Hematopoietic multipotent progenitor cell (in vitro differentiated cells): ENCODE data around the gene TBL1Y. TPM values are rescaled to one million over a fixed set of nuclear protein-coding genes. Genes with fewer than 3 reads are reported as not detected.
"Not testable (repeated sequence)": the region's sequence is repeated elsewhere in the genome, so short reads cannot be mapped to it uniquely, and the experiment has no call there.

Experiments used
- DNase-seq, 3 donors: peaks; one replicate each; pipeline ENCODE4 v3.0.0-alpha.2; 2011 to 2015; ENCODE audit warnings: low read depth in 2 of 3, low spot score in 2 of 3
- total RNA-seq: library from RNA; depleted of rRNA; stranded (reverse); fragments of >200 nt; gene quantifications from one replicate; pipeline ENCODE4 v1.2.3, GENCODE V29; 2012

The TBL1Y gene
- total RNA-seq, 1 donor: under 0.01 TPM

DNA sequence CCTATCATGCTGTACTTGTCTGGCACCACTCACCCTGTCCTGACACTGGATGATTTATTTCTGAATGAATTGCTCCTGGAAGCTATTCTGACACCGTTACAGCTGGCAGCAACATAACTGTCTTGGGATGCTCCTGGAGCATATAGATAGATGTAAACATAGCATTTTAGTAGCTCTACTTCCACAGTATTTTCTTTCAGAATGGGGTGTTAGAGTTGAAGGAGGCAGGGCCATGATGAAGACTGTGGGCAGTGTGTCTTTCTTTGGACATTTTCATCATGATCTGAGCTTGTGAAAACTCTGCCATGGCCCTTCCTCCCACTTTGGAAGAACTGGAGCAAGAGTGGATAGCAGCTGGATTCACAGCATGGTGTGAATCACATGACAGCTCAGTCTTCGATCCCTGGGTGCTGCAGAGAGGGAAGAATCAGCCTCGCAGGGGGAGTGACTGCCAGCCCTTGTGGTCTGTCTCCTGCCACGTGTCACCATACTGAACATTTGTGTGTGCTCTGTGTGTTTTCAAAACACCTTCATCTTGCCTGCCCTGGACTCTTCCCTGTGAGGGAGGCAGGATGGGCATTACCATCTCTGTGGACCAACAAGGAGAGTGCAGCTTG lies 61.9 kb downstream of the TBL1Y start:
- no peak for DNase-seq

DNA sequence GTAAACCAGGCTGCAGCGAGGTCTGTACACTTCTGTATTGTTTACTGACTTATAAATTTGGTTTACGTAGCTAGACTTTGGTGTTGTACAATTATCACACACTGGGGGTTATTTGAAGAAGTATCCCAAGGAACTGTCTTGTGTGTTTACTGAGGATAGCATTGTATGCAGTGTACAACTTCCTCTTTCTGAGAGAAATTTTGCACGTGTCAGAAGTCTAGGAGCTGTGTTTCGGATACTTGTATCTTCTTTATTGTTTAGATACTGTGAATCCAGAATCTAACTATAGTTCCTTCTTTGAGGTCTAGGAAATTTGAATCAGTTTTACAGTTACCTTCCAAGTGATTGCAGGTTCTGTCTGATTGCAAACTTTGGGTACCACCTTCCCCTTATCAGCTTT lies 64.5 kb downstream of the TBL1Y start:
- DNase-seq: no peak

DNA sequence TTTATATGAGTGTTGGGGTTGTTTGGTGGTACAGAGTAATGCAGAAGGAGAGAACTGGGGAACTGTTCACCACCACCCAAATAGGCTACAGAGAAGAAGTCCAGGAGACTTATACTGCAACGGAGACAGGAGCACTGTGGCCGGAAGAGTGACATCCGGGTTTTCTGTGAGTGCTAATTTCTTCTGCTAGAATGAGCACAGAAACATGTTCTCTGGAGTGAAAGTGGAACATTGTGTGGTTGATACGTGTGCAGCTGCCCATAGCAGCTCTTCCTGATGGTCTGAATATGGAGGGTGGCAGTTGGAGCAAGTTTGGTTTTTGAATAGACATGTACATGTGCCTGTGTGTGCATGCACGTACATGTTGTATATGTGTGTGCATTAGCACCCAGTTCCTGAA lies 67.3 kb downstream of the TBL1Y start:
- DNase-seq: no peak

DNA sequence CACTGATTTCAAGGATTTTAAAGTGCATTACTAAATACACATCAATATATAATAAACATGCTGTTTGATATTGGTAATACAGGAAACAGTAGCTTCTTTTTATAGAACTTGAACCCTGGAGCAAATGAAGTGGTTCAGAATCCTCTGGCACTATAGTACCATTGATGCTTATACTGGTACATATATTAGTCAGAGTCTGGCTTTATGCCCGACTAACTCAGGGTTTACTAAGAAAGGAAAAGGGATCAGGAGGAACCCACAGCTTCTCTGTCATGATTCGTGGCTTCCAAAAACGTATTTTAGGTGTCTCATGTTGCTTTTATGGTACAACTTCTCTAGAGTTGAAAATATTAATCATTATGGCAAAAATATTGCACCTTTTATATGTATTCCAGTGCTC lies 72.7 kb downstream of the TBL1Y start:
- no peak for DNase-seq

DNA sequence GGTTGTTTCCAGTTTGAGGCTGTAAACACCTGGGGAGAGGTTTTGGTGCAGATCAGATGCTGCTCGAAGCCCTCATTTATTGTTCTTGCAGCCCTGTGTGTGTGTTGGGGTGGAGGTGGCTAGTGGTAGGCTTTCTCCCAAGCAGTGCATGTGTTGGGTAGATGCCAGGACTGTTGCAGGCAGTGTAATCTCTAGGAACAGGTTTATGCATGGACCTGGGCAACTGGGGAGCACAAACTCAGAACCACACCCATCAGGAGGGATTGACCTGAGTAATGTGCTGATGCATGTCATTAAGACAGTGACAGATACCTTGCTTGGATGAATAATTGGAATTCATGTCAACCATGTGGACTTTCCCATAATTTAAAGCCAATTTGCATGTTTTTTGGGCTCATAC lies 77.3 kb downstream of the TBL1Y start:
- DNase-seq: no peak

DNA sequence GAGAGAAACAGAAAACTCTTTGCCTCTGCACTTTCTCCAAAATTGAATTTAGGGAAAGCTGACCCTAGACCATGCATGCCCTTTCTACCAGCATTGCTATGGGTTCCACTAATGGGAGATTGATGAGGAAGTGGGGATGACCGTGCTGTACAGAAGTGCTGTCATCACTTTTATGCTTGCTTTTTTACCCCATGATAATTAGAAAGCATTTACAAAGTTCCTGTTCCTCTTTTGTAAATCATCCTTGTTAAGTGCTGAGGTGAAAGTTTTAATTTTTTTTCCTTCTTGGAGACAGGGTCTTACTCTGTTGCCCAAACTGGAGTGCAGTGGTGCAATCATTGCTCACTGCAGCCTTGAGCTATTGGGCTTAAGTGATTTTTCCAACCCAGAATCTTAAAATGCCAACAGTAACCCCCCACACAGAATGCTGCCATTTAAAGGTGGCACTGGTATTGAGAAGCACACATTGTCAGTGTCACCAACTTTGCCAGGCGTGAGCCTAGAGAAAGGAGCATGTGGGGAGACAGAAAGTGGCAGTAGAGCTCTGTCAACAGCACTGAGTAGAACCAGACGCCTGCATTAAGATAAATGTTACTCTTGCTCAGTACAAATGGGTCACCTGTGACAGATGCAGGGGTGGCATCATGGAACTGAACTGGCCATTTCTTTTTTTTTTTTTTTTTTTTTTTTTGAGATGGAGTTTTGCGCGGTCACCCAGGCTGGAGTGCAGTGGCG lies 79.6 kb downstream of the TBL1Y start:
- no peak for DNase-seq

DNA sequence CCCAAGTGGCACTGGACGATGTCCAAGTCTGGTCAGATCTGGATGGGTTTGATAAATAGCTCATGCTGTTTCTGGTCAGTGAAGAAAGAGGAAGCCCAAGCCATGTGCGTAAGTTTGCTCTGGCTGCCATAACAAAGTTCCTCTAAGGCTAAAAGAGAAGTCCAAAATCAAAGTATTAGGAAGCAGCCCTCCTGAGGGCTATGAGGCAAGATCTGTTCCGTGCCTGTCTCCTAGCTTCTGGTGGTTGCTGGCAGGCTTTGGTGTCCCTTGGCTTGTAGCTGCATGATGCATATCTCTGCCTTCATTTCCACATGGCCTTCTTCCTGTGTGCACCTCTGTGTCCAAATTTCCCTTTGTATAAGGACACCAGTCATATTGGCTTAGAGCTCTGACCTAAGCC lies 81.5 kb downstream of the TBL1Y start:
- DNase-seq: no peak

DNA sequence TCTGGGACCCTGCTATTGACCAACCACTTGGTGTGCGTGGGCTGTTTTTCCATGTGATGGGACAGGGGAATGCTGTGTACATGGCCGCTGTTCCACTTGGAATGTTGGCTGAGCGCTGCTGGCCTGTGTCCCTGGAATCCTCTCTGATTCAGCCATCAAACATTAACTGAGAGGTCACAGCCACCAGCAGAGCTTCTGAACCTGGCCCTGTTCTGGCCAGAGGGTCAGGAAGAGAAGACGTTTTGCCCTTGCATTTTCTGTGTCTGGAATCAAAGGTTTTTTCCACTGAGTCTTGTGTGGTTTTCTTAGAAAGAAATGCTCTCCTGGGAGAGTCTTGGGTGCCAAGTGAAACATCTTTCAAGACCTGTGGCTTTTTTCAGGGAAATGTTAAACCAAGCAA lies 85.5 kb downstream of the TBL1Y start:
- DNase-seq: no peak

DNA sequence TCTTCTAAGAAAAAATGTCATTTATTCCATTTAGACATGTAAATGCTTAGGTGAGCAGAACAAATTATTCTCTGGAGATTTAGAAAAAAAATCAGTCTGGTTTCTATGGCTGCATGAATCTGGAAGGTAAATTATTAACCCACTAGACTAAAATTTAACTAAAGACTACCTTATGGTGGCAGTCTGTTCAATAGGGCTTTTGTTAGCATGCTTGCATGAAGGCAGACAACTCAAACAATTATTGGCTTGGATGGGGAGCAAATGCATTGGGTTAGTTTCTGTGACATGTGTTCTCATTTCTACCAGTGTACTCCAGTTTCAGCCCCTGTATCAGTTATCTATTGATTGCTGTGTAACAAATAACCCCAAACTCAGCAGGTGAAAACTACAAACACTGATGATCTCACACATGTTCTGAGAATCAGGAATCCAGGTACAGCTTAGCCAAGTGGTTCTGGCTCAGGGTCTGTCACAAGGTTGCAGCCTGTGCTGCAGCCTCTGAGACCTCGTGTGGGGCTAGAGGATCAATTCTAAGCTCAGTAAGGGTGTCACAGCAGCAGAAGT lies 87.1 kb downstream of the TBL1Y start:
- no peak for DNase-seq

DNA sequence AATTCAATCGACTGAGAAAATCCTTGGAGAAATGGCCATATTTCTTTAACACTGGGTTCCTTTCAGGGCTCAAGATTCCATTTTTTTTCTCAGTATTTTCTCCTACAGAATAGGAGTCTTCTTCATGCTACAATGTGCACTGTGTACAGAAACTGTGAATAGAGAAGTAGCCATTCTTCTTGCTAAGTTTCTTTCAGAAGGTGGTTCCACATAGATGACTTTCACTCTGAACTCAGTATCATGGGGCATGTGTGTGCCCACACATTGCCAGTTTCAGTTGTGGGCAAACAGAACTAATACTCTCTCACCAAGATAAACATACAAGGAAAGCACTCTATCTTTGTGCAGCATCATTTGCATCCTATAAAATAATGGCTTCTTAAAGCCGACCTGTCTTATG lies 89.4 kb downstream of the TBL1Y start:
- no peak for DNase-seq

DNA sequence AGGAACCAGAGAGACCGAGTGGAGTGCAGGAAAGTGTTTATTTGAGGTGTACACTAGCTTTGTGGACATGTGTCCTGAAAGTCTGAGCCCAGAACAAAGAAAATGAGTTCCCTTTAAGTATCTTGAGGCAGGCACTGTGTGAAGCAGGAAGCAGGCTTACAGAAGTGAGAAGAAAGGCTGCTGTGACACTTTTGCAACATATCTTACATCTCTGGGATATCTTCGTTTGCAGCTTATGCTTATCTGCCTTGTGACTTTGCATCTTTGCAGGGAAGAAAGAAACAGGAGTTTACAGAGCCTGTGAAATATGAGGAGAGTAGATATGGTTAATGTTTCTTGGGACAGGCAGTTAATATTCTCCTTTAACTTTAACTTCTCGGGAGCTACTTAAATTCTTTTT lies 92.1 kb downstream of the TBL1Y start:
- no peak for DNase-seq

DNA sequence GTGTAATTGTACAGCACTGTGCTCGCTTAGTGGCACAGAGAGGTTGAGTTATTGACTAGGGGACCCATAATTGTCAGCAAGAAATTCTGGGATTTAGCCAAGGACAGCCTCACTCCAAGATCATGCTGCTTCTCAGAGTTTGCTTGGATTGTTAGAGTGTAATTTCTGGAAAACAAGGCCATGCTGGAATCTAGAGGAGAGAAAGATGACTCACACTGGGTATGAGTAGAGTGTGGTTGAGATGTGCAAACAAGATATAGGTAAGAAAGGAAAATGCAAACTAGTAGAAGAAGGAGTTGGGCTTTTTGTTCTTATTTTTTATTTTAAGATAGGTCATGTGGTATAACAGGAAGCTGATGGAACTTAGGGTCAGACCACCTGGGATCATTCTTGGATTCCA lies 97.4 kb downstream of the TBL1Y start:
- no peak for DNase-seq

DNA sequence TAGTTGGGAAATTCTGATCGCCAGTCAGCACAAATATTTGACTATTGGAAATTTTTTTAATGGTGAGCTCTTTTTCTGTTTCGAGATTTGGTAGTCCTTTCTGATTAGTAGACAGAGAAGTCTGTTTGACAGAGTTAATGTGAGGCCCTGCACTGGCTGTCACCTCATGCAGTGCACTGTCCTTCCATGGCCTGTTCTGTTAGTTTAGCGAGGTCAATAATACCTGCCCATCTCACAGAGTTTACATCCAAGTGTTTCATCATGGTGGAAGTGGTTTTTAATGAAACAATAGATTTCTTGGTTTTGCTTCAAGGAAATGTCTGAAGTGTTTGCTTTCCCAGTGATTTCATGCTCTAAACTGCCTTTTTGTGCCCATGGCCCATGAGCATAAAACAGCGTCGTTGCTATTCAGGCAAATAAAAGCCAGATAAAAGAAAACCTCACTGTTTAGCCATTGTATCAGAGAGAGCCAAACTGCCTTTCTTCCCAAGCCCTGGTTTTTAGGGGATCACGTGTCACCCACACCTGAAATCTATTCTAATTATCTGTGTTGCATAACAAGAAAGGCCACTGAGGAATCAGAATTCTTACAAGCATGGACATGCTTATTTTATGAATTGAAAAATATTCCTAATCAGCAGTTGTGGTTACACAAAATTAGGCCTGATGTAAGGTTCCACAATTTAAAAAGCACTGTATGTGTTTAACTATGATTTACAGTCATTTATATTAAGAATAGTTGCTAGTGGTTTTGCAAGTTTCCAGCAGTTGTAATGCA lies 98.3 kb downstream of the TBL1Y start:
- no peak for DNase-seq

DNA sequence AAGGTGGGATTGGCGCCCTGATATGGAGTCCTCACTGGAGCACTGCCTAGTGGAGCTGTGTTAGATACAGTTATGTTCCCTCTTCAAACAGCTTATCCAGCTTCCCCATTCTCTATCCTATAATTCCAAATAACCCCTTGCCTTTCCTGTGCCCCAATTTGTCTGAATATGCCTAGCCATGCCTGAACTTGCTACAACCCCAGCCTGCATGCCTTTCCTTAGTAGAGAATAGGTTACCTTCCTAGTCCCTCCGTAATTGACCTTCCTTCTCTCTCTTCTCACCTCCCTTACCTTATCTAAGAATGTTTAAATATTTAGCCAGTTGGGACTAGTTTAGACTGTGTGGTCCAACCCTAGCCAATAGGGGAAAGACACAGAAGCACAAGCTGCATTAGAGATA lies 102.6 kb downstream of the TBL1Y start:
- DNase-seq: no peak

DNA sequence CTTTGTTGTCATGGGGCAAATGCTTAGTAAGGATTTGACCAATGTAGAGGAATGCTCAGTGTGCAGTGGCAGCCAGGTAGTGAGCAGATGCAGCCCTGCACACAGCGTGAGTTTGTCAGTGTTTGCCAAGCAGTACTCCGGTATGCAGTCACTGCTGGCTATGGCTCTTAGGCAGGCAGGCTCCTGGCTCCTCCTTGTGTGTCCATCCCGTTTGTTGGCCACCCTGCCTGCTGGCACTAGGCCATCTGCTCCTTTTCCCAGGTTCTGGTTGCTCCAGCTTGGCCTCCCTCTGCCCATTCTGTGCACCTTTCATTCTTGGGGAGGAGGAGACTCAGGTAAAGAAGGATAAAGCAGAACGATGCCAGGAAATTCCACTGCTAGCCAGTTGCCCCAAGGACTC lies 106.0 kb downstream of the TBL1Y start:
- DNase-seq: no peak

DNA sequence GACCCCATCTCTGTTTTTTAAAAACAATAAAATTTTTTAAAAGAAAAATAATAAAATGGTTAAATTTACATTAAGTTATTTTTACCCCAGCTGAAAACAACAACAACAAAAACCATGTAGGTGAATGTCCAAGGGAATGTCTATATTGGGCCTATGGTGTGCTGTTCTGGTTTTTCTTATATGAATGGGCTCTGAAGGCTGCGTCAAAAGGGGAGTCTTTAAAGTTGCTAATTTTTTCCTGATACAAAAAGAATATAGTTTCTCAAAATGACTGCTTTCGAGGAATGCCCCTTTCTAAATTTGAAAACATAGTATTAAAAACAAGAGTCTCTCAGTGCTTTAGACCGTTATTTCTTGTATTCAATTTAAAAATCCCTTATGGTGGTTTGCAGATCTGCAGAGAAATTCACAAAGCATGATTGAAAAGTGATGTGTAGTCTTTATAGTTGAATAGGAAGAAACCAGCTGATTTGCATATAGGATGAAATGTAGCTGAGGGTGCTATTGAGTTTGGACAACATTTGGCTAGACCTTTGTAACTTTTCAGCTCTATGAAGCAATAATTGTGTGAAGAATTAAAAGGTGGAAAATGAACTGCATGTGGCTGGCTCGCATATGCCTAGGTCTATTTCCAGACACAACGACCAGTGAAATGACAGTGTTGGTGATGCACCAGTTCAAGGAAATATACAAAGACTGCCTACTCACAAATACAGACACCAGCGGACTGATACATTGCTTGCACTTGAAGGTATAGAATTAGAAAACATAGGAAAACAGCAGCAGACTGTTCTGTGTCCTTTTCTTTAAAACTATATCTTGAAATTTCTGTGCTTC lies 107.0 kb downstream of the TBL1Y start:
- no peak for DNase-seq

DNA sequence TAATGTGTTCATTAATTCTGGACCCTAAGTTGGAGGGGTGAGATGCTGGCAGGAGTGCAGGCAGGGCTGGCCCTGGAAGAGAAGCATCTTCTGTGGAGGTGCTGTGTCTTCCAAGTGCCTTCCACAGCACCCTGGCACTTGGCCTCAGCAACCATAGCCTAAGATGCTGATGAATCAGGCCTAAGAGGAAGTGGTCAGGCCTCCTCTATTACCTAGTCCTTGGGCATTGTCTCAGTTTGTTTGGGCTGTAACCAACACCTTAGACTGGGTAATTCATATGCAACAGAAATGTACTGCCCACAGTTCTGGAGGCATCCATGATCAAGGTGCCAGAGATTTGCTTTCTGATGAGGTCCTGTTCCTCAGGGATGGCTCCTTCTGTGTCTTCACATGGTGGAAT lies 128.5 kb downstream of the TBL1Y start:
- no peak for DNase-seq

DNA sequence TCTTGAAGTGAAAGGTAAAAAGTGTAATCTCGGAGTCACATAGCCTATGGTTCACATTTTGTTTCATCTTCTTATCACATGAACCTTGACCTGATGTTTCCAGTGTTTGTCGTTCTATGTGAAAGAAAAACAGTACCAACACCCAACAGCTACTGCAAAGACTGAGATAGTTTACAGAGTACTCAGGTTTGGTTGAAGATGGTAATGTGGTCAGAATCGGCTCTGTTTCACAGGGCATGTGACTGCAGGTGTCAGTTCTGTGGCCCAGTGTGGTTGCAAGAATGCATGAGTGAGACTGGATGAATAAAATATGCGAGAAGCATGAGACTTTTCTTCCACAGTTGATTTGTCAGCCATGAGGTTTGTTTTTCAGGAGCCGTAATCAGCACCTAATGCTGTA lies 130.2 kb downstream of the TBL1Y start:
- no peak for DNase-seq

DNA sequence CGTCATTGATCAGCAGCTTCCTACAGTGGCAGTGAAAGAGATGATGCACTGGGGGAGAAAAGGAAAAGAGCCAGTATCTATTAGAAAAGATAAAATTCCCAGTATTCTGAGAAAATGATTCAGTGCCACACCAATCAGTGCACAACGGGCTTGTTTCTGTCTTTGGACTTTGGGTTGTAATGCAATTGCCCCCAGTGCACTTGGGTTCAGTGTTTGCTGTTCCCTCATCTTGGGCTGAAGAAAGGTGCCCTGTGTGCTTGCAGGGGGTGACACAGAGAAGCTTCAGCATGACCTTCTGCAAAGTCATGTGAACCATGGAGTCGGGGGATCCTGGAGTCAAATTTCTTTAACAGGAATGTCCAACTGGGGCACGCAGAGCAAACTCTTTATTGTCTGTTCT lies 131.5 kb downstream of the TBL1Y start:
- DNase-seq: no peak

DNA sequence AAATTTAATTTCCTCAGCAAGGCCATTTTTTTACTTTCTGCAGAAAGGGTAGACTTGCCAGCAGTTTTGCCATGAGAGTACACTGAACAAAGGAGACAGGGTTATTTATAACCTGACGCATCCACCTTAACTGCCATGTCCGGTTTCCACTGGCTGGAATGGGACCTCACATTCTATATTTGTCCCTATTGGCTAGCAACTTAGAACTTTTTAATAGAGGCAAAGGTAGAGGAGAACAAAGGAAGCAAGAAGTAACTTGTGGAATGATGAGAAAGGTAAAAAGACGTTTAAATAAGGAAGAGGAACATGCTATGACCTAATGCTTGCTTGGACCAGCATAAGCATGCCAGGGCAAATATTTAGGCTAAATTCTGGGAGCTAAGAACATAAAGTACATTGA lies 142.0 kb downstream of the TBL1Y start:
- DNase-seq: not testable (repeated sequence)

DNA sequence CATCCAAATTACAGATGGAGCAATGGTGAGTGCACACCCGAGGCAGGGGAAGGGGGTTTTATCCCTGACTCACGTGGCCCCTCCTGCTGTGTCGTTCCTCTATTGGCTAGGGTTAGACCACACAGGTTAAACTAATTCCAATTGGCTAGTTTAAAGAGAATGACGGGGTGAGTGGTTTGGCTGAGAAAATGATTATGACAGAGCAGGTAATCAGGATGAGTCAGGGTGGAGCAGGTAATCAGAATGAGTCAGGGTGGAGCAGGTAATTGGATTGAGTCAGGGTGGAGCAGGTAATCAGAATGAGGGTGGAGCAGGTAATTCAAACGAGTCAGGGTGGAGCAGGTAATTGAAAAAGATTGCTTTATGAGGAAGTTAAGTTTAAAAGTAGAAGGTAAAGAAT lies 146.4 kb downstream of the TBL1Y start:
- no peak for DNase-seq
